B cell (primary cell): ENCODE results near the gene COX18. TPM values are rescaled to one million over a fixed set of nuclear protein-coding genes. Genes with fewer than 3 reads are reported as not detected.

ENCODE experiments used
- ATAC-seq: fragments of 200-7000 bp; cut with Tn5 transposase; one replicate; pipeline ENCODE4 v1.10.0; 2021; ENCODE audit warnings: low read depth, mild to moderate bottlenecking, moderate number of reproducible peaks, moderate library complexity
- CTCF ChIA-PET: fragments of 350-600 bp; sonication (Branson Sonifier 250); formaldehyde crosslinking; loops from one replicate; lab custom pipeline; 2021; ENCODE audit warnings: antibody characterized with exemption, inconsistent platforms; lab: Charles Lee
- POLR2A ChIA-PET: fragments of 350-600 bp; sonication (Branson Sonifier 250); formaldehyde crosslinking; loops from one replicate; lab custom pipeline; 2021; ENCODE audit warnings: antibody characterized with exemption; lab: Charles Lee
- DNase-seq: peaks from one replicate; pipeline ENCODE4 v3.0.0; 2013
- H2AFZ ChIP-seq: 2 replicates; pipeline ENCODE4 v1.6.1; 2012; ENCODE audit warnings: mild to moderate bottlenecking, low read depth, low read length; ENCODE audit not compliant: insufficient read depth, poor library complexity, severe bottlenecking
- H3K27ac ChIP-seq, 2 donors: 1 replicate in 1 of 2; 2 replicates in 1 of 2; pipeline ENCODE4 v1.5.1; 2012 to 2013; ENCODE audit warnings: low read length in 2 of 2, mild to moderate bottlenecking in 2 of 2, moderate library complexity in 1 of 2
- H3K27me3 ChIP-seq, 4 experiments: fragments of 200-600 bp in 1 of 4; sonication (generic) in 1 of 4; replicated peaks in 1 of 4; 1 replicate in 2 of 4; 2 replicates in 2 of 4; pipeline versions ENCODE4 v1.6.1 to v1.7.0; 2013 to 2016; ENCODE audit warnings: low read length in 3 of 4, mild to moderate bottlenecking in 2 of 4, mixed read lengths in 1 of 4, moderate library complexity in 1 of 4; ENCODE audit not compliant: insufficient read depth in 4 of 4, control insufficient read depth in 3 of 4; ENCODE audit errors: control extremely low read depth in 1 of 4
- H3K36me3 ChIP-seq, 2 experiments: replicated peaks in 1 of 2; 1 replicate in 1 of 2; 2 replicates in 1 of 2; pipeline versions ENCODE4 v1.6.1 to v1.7.1; 2013; ENCODE audit warnings: low read length in 1 of 2; ENCODE audit not compliant: insufficient read depth in 2 of 2, control insufficient read depth in 1 of 2; ENCODE audit errors: control extremely low read depth in 1 of 2, extremely low read depth in 1 of 2
- H3K4me1 ChIP-seq, 2 donors: fragments of 200-600 bp in 1 of 2; sonication (generic) in 1 of 2; 1 replicate in 1 of 2; 2 replicates in 1 of 2; pipeline versions ENCODE4 v1.5.1 to v1.6.1; 2013 to 2017; ENCODE audit warnings: low read length in 2 of 2; ENCODE audit not compliant: control insufficient read depth in 2 of 2, insufficient read depth in 2 of 2
- H3K4me2 ChIP-seq: replicated peaks from 2 replicates; pipeline ENCODE3; 2012; ENCODE audit warnings: mild to moderate bottlenecking, low read depth, low read length; ENCODE audit not compliant: poor library complexity, severe bottlenecking
- H3K4me3 ChIP-seq, 5 experiments: fragments of 200-600 bp in 1 of 5; sonication (generic) in 1 of 5; 1 replicate in 3 of 5; 2 replicates in 2 of 5; pipeline versions ENCODE4 v1.5.1 to v1.7.0; 2011 to 2016; ENCODE audit warnings: low read length in 4 of 5, mild to moderate bottlenecking in 4 of 5, low read depth in 2 of 5, control low read depth in 1 of 5, moderate library complexity in 1 of 5; ENCODE audit not compliant: insufficient read depth in 1 of 5; ENCODE audit errors: control extremely low read depth in 1 of 5, extremely low read depth in 1 of 5
- H3K79me2 ChIP-seq: fragments of 200-600 bp; sonication (generic); one replicate; pipeline ENCODE4 v1.6.0; 2016; ENCODE audit warnings: low read length; ENCODE audit not compliant: control insufficient read depth, insufficient read depth
- H3K9ac ChIP-seq: fragments of 200-600 bp; sonication (generic); 2 replicates; pipeline ENCODE4 v1.6.1; 2017; ENCODE audit warnings: mild to moderate bottlenecking, low read length, moderate library complexity
- H3K9me3 ChIP-seq, 3 donors: one replicate each; pipeline versions ENCODE4 v1.6.1 to v1.7.1; 2013; ENCODE audit warnings: low read length in 2 of 3; ENCODE audit not compliant: control insufficient read depth in 2 of 3, insufficient read depth in 1 of 3; ENCODE audit errors: control extremely low read depth in 1 of 3
- H4K20me1 ChIP-seq: 2 replicates; pipeline ENCODE4 v1.6.0; 2012; ENCODE audit warnings: mild to moderate bottlenecking, low read length; ENCODE audit not compliant: insufficient read depth, control insufficient read depth, poor library complexity, severe bottlenecking
- H3K27ac Mint-ChIP-seq: one replicate; pipeline ENCODE4 v1.8.0; 2021; ENCODE audit warnings: mixed read lengths
- H3K27me3 Mint-ChIP-seq: one replicate; pipeline ENCODE4 v1.8.0; 2021; ENCODE audit warnings: mixed read lengths
- H3K4me1 Mint-ChIP-seq: one replicate; pipeline ENCODE4 v1.8.0; 2021; ENCODE audit warnings: mixed read lengths
- H3K4me3 Mint-ChIP-seq: one replicate; pipeline ENCODE4 v1.8.0; 2021; ENCODE audit warnings: mixed read lengths
- H3K9me3 Mint-ChIP-seq: one replicate; pipeline ENCODE4 v1.8.0; 2022; ENCODE audit warnings: mixed read lengths; ENCODE audit not compliant: insufficient read depth
- CTCF ChIP-seq: fragments of 200-600 bp; IDR thresholded peaks from one replicate; pipeline ENCODE4 v1.8.0; 2022; ENCODE audit warnings: antibody characterized with exemption, mild to moderate bottlenecking
- EZH2 ChIP-seq: IDR thresholded peaks from 2 replicates; pipeline ENCODE4 v1.6.1; 2012; ENCODE audit warnings: borderline replicate concordance, low read depth, mild to moderate bottlenecking, moderate library complexity, low read length; ENCODE audit not compliant: insufficient read depth, poor library complexity, severe bottlenecking
- WGBS: methylation state at CpG from one replicate; pipeline ENCODE4 v1.1.5; 2013; ENCODE audit warnings: missing lambda C conversion rate; ENCODE audit not compliant: insufficient coverage; 5-methylcytosine and 5-hydroxymethylcytosine counted together
- intact Hi-C: fragments of 100-400 bp; cut with micrococcal nuclease; formaldehyde crosslinking; loops from one replicate; pipeline ENCODE4 v1.10.0; 2022
- polyA minus RNA-seq: library from RNA; depleted of rRNA, polyadenylated mRNA; stranded (reverse); fragments of >200 nt; gene quantifications from 2 replicates; pipeline ENCODE4 v1.2.3, GENCODE V29; 2012
- polyA plus RNA-seq: library from polyadenylated mRNA; depleted of rRNA; stranded (reverse); fragments of >200 nt; gene quantifications from 2 replicates; pipeline ENCODE4 v1.2.3, GENCODE V29; 2012
- total RNA-seq, 2 donors: library from RNA; stranded (reverse); fragments of 120-200 nt in 1 of 2; gene quantifications; 1 replicate in 1 of 2; 2 replicates in 1 of 2; pipeline versions ENCODE4 v1.2.3 to v1.2.4, GENCODE V29; 2013 to 2022

COX18 gene
- total RNA-seq (12.7 and 14.4 TPM in 2 replicates), polyA plus RNA-seq (13.2 and 15.3 TPM in 2 replicates), polyA minus RNA-seq (33.5 and 34.2 TPM in 2 replicates)
- 17.0 TPM for total RNA-seq (2013)

- peaks cover 0 to 6% of the 10 kb centered on the region in 2 experiments for H3K36me3 ChIP-seq
- H3K9me3 ChIP-seq = no peaks in the 10 kb centered on the region
- peak within 1 kb of the TSS; percentile 98 for H3K27ac ChIP-seq
- POLR2A ChIA-PET = interaction anchor here (1.2 kb wide), 2 partner anchors 189 to 1375 kb away, joined by 3 to 5 read pairs; partner anchors contain the start of genes ANKRD17 and AREG
- H3K4me3 ChIP-seq = peak within 1 kb of the TSS; percentile 72 to 90 (median 78)
- H2AFZ ChIP-seq = peak within 1 kb of the TSS; percentile 79
- peaks cover 17 to 26% of the 10 kb centered on the region in 2 donors for H3K4me1 ChIP-seq
- Mint-ChIP-seq H3K9me3 (no peaks in the 10 kb centered on the region), H3K27me3 (no peaks in the 10 kb centered on the region), H3K27ac (peak within 1 kb of the TSS; percentile 97), H3K4me3 (peak within 1 kb of the TSS; percentile 96), H3K4me1 (peaks cover 30% of the 10 kb centered on the region)
- H4K20me1 ChIP-seq = no peaks in the 10 kb centered on the region
- H3K79me2 ChIP-seq = peaks cover 29% of the 10 kb centered on the region
- WGBS = under 1% methylated on average over 57 of the region's 62 CpGs
- CTCF ChIA-PET = interaction anchor here (2.3 kb wide), 1 partner anchor 190 kb away, joined by 6 read pairs; no protein-coding TSS in a partner anchor
- intact Hi-C loops = loop anchor here (1.0 to 5.0 kb wide), 4 partner anchors 17 to 1089 kb away; partner anchors contain the start of gene MTHFD2L
- DNase-seq (peak; percentile 99), ATAC-seq (peak; percentile 80)
- peak within 1 kb of the TSS; percentile 76 for H3K9ac ChIP-seq
- H3K27me3 ChIP-seq = no peaks in the 10 kb centered on the region
- TF ChIP-seq CTCF (no peak), EZH2 (no peak)
- peak within 1 kb of the TSS; percentile 78 for H3K4me2 ChIP-seq
Measured at GRCh38 chr4:73069338-73070073, at the start of gene COX18. TSS of gene COX18 (minus strand) at chr4:73069716. CDS start at chr4:73069649, 67 bp downstream.

GRCh38 chr4:73109493-73109892, 40.0 kb upstream of the COX18 start:
- Histone ChIP-seq H3K9ac (no peak overlapping the region), H3K4me1 (no peaks in the 10 kb centered on the region), H2AFZ (no peak overlapping the region), H4K20me1 (no peaks in the 10 kb centered on the region), H3K4me3 (no peak overlapping the region), H3K4me2 (no peak overlapping the region), H3K36me3 (peaks cover 21 to 47% of the 10 kb centered on the region in 2 experiments), H3K27ac (no peak overlapping the region), H3K9me3 (no peaks in the 10 kb centered on the region), H3K79me2 (no peaks in the 10 kb centered on the region), H3K27me3 (no peaks in the 10 kb centered on the region)
- ChIA-PET POLR2A (no interaction called here), CTCF (no interaction called here)
- Mint-ChIP-seq H3K9me3 (no peaks in the 10 kb centered on the region), H3K4me1 (no peaks in the 10 kb centered on the region), H3K4me3 (no peak overlapping the region), H3K27me3 (no peaks in the 10 kb centered on the region), H3K27ac (no peak overlapping the region)
- ATAC-seq (no peak), DNase-seq (no peak)
- no peak for TF ChIP-seq EZH2
- no peak for TF ChIP-seq CTCF
- intact Hi-C loops = no loop called here
- WGBS = 100% methylated on average over 4 of the region's 4 CpGs
